ENCODE data around the gene MYO18A. TPM values are rescaled to one million over a fixed set of nuclear protein-coding genes. Genes with fewer than 3 reads are reported as not detected.

MYO18A gene
- total RNA-seq, 1 donor from 2014 or later, result 11.6 TPM

DNA sequence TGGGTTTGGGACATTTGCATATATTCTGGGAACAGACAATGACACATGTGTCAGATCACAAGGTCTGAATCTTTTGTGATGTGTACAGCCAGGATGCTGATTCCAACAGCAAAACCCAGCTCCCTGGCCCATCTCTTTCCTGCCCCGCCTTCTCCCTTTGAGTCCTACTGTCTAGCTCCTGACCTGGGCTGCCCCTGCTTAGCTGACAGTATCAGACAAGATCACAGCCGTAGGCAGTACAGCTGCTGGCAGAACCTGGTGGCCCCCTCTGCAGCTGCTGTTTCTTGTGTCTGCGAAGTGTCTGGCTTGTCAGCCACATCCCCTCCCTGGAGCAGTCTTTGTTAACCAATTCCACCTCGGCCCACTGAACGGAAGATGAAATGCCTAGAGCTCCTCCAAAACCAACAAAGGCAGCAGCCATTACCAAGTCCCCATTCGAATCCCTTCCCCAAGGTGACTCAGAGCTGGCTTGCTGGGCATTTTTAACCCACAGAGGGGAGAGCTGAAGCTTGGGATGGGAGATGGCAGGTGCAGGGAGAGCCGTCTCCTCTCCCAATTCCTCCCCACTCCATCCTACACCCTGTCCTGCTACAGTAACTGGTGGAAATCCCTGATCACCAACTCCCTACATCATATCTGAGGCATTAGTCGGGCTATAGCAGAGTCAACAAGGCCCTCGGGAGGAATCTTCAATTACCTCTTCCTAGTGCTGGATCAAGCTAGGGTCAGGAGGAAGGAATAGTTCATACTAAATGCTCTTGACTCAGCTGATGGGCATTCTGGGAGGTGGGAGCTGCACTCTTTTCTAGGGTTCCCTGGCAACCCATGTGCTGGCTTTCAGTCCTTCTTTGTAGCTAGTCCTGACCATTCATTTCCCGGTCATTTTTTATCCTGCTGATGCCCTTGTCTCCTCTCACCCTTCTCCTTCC lies 131.5 kb downstream of the MYO18A start:
- no peaks in the 10 kb centered on the region for H3K27me3 ChIP-seq
- Mint-ChIP-seq H3K27ac (peak overlapping the region; percentile 29), H3K9me3 (peaks cover 3% of the 10 kb centered on the region), H3K4me3 (peak overlapping the region; percentile 75), H3K36me3 (no peaks in the 10 kb centered on the region), H3K4me1 (peaks cover 66% of the 10 kb centered on the region), H3K27me3 (ENCODE audit: insufficient read depth, low read depth) (peaks cover 58% of the 10 kb centered on the region)
- DNase-seq (ENCODE audit: low spot score), result peak; percentile 65
- H3K9ac ChIP-seq, result no peak overlapping the region
- H3K9me3 ChIP-seq (ENCODE audit: low read depth), result no peaks in the 10 kb centered on the region
- H3K4me2 ChIP-seq, result peak overlapping the region; percentile 36
- H3K4me1 ChIP-seq, result peaks cover 25% of the 10 kb centered on the region
- H3K27ac ChIP-seq, result no peak overlapping the region
- H2AFZ ChIP-seq (replicated peaks), result no peak overlapping the region
- no peaks in the 10 kb centered on the region for H3K79me2 ChIP-seq (ENCODE audit: low read depth)
- TF ChIP-seq EZH2phosphoT487 (IDR thresholded peaks at IDR 0.05) (no peak), EZH2 (IDR thresholded peaks at IDR 0.05) (no peak)
- TF ChIP-seq, protein P1, sequence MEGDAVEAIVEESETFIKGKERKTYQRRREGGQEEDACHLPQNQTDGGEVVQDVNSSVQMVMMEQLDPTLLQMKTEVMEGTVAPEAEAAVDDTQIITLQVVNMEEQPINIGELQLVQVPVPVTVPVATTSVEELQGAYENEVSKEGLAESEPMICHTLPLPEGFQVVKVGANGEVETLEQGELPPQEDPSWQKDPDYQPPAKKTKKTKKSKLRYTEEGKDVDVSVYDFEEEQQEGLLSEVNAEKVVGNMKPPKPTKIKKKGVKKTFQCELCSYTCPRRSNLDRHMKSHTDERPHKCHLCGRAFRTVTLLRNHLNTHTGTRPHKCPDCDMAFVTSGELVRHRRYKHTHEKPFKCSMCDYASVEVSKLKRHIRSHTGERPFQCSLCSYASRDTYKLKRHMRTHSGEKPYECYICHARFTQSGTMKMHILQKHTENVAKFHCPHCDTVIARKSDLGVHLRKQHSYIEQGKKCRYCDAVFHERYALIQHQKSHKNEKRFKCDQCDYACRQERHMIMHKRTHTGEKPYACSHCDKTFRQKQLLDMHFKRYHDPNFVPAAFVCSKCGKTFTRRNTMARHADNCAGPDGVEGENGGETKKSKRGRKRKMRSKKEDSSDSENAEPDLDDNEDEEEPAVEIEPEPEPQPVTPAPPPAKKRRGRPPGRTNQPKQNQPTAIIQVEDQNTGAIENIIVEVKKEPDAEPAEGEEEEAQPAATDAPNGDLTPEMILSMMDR (IDR thresholded peaks at IDR 0.05), result no peak
- H3K36me3 ChIP-seq, result no peaks in the 10 kb centered on the region
- H4K20me1 ChIP-seq (ENCODE audit: low read depth), result no peaks in the 10 kb centered on the region
- H3F3A ChIP-seq (ENCODE audit: low read depth), result peaks cover 15% of the 10 kb centered on the region
- H3K4me3 ChIP-seq, result no peak overlapping the region

DNA sequence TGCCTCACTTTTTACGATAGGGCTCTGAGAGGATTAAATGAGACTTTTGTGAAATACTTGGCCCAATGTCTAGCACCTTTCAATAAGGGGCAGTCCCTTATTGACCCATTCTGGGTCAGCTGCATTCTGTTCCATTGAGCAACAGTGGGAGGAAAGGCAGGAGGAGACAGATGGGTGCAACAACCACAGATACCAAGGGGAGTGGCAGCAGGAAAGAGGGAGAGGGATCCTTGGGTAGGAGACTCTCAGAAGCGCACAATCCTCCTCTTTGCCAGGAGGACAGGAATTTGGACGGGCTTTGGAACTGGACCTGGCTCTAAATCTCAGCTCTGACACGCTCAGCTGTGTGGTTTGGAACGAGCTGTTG lies 133.7 kb downstream of the MYO18A start:
- Mint-ChIP-seq H3K27ac (peak overlapping the region; percentile 80), H3K36me3 (no peaks in the 10 kb centered on the region), H3K4me3 (no peak overlapping the region), H3K4me1 (peaks cover 76% of the 10 kb centered on the region), H3K27me3 (ENCODE audit: insufficient read depth, low read depth) (peaks cover 55% of the 10 kb centered on the region), H3K9me3 (peaks cover 3% of the 10 kb centered on the region)
- Histone ChIP-seq H2AFZ (replicated peaks) (no peak overlapping the region), H3K4me3 (no peak overlapping the region), H3K79me2 (ENCODE audit: low read depth) (no peaks in the 10 kb centered on the region), H3F3A (ENCODE audit: low read depth) (peaks cover 38% of the 10 kb centered on the region), H3K36me3 (no peaks in the 10 kb centered on the region), H3K9me3 (ENCODE audit: low read depth) (no peaks in the 10 kb centered on the region), H3K4me1 (peaks cover 39% of the 10 kb centered on the region), H3K4me2 (no peak overlapping the region), H3K9ac (no peak overlapping the region), H3K27ac (no peak overlapping the region), H3K27me3 (no peaks in the 10 kb centered on the region), H4K20me1 (ENCODE audit: low read depth) (no peaks in the 10 kb centered on the region)
- no peak for TF ChIP-seq EZH2 (IDR thresholded peaks at IDR 0.05)
- TF ChIP-seq, protein P1 (IDR thresholded peaks at IDR 0.05), result no peak
- TF ChIP-seq EZH2phosphoT487 (IDR thresholded peaks at IDR 0.05), result no peak
- DNase-seq (ENCODE audit: low spot score), result no peak

DNA sequence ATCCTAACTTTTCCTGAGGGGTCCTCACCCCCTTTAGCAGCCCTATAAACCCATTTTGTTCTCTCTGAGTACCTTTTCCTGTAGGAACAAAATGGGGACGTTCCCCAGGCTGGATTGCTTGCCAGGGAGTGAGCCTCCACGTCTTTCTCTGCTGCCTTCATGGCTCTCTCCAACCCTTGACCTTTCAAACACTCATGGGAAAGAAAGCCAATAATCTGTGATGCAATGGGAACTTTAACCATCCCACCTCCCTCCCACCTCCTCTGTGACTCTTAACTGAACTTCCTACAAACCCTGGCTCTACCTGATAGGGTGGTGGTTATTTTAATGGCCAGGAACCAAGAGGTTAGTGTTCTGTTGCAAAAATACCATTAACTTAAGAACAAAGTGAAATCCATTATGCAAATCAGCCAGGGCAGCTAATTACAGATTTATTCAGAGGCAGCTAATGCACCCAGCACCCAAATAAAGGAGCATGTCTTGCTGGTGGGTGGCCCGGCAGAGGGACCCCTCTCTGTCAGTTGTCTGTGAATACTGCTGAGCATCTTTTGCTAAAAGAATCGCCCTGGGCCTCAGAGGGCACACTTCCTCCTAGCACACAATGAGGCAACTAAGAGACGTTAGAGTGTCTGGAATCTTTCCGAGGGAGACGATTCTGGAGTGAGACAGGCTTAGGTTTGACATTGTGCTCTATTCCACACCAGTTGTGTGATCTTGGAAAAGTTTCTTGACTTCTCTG lies 134.3 kb downstream of the MYO18A start:
- Mint-ChIP-seq H3K36me3 (no peaks in the 10 kb centered on the region), H3K27ac (peak overlapping the region; percentile 21), H3K4me1 (peaks cover 73% of the 10 kb centered on the region), H3K9me3 (peaks cover 3% of the 10 kb centered on the region), H3K27me3 (ENCODE audit: insufficient read depth, low read depth) (peaks cover 57% of the 10 kb centered on the region), H3K4me3 (no peak overlapping the region)
- Histone ChIP-seq H3K4me2 (no peak overlapping the region), H3K9me3 (ENCODE audit: low read depth) (no peaks in the 10 kb centered on the region), H3K27me3 (no peaks in the 10 kb centered on the region), H2AFZ (replicated peaks) (no peak overlapping the region), H3F3A (ENCODE audit: low read depth) (peaks cover 43% of the 10 kb centered on the region), H3K9ac (no peak overlapping the region), H3K4me1 (peaks cover 35% of the 10 kb centered on the region), H3K27ac (no peak overlapping the region), H4K20me1 (ENCODE audit: low read depth) (no peaks in the 10 kb centered on the region), H3K4me3 (no peak overlapping the region), H3K79me2 (ENCODE audit: low read depth) (no peaks in the 10 kb centered on the region), H3K36me3 (no peaks in the 10 kb centered on the region)
- DNase-seq (ENCODE audit: low spot score), result no peak
- TF ChIP-seq, protein P1 (IDR thresholded peaks at IDR 0.05), result no peak
- TF ChIP-seq EZH2phosphoT487 (IDR thresholded peaks at IDR 0.05), result no peak
- TF ChIP-seq EZH2 (IDR thresholded peaks at IDR 0.05), result no peak
